IMR-90 (cell line): ENCODE data around the gene GATA3. TPM values are rescaled to one million over a fixed set of nuclear protein-coding genes. Genes with fewer than 3 reads are reported as not detected.

Source experiments
- ATAC-seq: fragments of 200-7000 bp; cut with Tn5 transposase; 2 replicates; pipeline ENCODE4 v1.9.1; 2020; ENCODE audit warnings: low read depth, mild to moderate bottlenecking, moderate library complexity
- BruUV-seq: library from RNA; stranded (reverse); fragments of 400-500 nt; replicated peaks from 2 replicates; lab custom pipeline; 2021; lab: Mats Ljungman, UMichigan
- CTCF ChIA-PET: fragments of 300-600 bp; formaldehyde crosslinking; extraction: SDS; loops from one replicate; lab custom pipeline; 2021; ENCODE audit warnings: antibody characterized with exemption; lab: Yijun Ruan, JAX
- POLR2A ChIA-PET: fragments of 300-600 bp; sonication (Branson Sonifier 250); formaldehyde crosslinking; loops from one replicate; lab custom pipeline; 2022; ENCODE audit warnings: antibody characterized with exemption; ENCODE audit not compliant: unreplicated experiment; lab: Charles Lee
- DNase-seq: peaks from one replicate; pipeline ENCODE4 v3.0.0; 2013
- H2AFZ ChIP-seq: replicated peaks from 2 replicates; pipeline ENCODE3; 2013; ENCODE audit warnings: low read length, mild to moderate bottlenecking; ENCODE audit not compliant: poor library complexity
- H2AK5ac ChIP-seq: 2 replicates; pipeline ENCODE4 v1.6.1; 2013; ENCODE audit warnings: low read depth, low read length, inconsistent platforms
- H2AK9ac ChIP-seq: replicated peaks from 2 replicates; pipeline ENCODE3; 2013; ENCODE audit warnings: mild to moderate bottlenecking, low read depth, low read length, moderate library complexity; ENCODE audit not compliant: poor library complexity
- H2BK120ac ChIP-seq: 2 replicates; pipeline ENCODE4 v1.6.1; 2013; ENCODE audit warnings: low read depth, low read length, inconsistent platforms
- H2BK15ac ChIP-seq: 3 replicates; pipeline ENCODE4 v1.6.1; 2013; ENCODE audit warnings: low read depth, low read length, inconsistent platforms
- H2BK20ac ChIP-seq: 2 replicates; pipeline ENCODE4 v1.6.1; 2013; ENCODE audit warnings: low read depth, mild to moderate bottlenecking, inconsistent platforms, low read length, moderate library complexity
- H2BK5ac ChIP-seq: 2 replicates; pipeline ENCODE4 v1.6.1; 2013; ENCODE audit warnings: mild to moderate bottlenecking, low read depth, low read length, inconsistent platforms; ENCODE audit not compliant: poor library complexity, severe bottlenecking
- H3K14ac ChIP-seq: replicated peaks from 2 replicates; pipeline ENCODE4 v1.6.1; 2013; ENCODE audit warnings: low read depth, low read length, inconsistent platforms
- H3K18ac ChIP-seq: 2 replicates; pipeline ENCODE4 v1.6.1; 2013; ENCODE audit warnings: low read depth, low read length, control low read depth
- H3K23ac ChIP-seq: 2 replicates; pipeline ENCODE4 v1.6.1; 2013; ENCODE audit warnings: low read depth, low read length, inconsistent platforms
- H3K27ac ChIP-seq: 2 replicates; pipeline ENCODE4 v1.5.1; 2013; ENCODE audit warnings: mild to moderate bottlenecking, control low read depth, low read length; ENCODE audit not compliant: insufficient read depth
- H3K27me3 ChIP-seq: 2 replicates; pipeline ENCODE4 v1.6.1; 2013; ENCODE audit warnings: low read length; ENCODE audit not compliant: control insufficient read depth, insufficient read depth
- H3K36me3 ChIP-seq: 2 replicates; pipeline ENCODE4 v1.6.1; 2013; ENCODE audit warnings: low read length, mixed read lengths; ENCODE audit not compliant: control insufficient read depth, insufficient read depth
- H3K4ac ChIP-seq: 2 replicates; pipeline ENCODE4 v1.6.1; 2013; ENCODE audit warnings: low read depth, low read length, inconsistent platforms
- H3K4me1 ChIP-seq: 2 replicates; pipeline ENCODE4 v1.6.1; 2013; ENCODE audit warnings: low read length, mixed read lengths; ENCODE audit not compliant: control insufficient read depth, insufficient read depth
- H3K4me2 ChIP-seq: 2 replicates; pipeline ENCODE4 v1.6.1; 2013; ENCODE audit warnings: low read depth, mild to moderate bottlenecking, control low read depth, low read length, moderate library complexity
- H3K4me3 ChIP-seq: 2 replicates; pipeline ENCODE4 v1.5.1; 2013; ENCODE audit warnings: low read depth, mild to moderate bottlenecking, control low read depth, low read length, moderate library complexity; ENCODE audit not compliant: insufficient read depth
- H3K56ac ChIP-seq: 2 replicates; pipeline ENCODE4 v1.6.1; 2013; ENCODE audit warnings: low read length, inconsistent platforms; ENCODE audit not compliant: insufficient read depth; ENCODE audit errors: extremely low read depth
- H3K79me1 ChIP-seq, 2 experiments: 2 replicates each; pipeline ENCODE4 v1.6.1; 2013; ENCODE audit warnings: low read length in 2 of 2, inconsistent platforms in 1 of 2, low read depth in 1 of 2
- H3K9ac ChIP-seq: 2 replicates; pipeline ENCODE4 v1.6.1; 2013; ENCODE audit warnings: low read depth, low read length, control low read depth
- H3K9me1 ChIP-seq: 2 replicates; pipeline ENCODE4 v1.6.1; 2013; ENCODE audit warnings: low read length, inconsistent platforms; ENCODE audit not compliant: insufficient read depth
- H3K9me3 ChIP-seq: 2 replicates; pipeline ENCODE4 v1.6.1; 2013; ENCODE audit warnings: low read length; ENCODE audit not compliant: control insufficient read depth, insufficient read depth
- H4K20me1 ChIP-seq: 2 replicates; pipeline ENCODE4 v1.6.1; 2013; ENCODE audit warnings: low read length, inconsistent platforms; ENCODE audit not compliant: insufficient read depth
- H4K5ac ChIP-seq: 2 replicates; pipeline ENCODE4 v1.6.1; 2013; ENCODE audit warnings: mild to moderate bottlenecking, low read depth, low read length, control low read depth
- H4K8ac ChIP-seq, 2 experiments: 2 replicates each; pipeline ENCODE4 v1.6.1; 2013; ENCODE audit warnings: low read depth in 2 of 2, low read length in 2 of 2, control low read depth in 1 of 2, inconsistent platforms in 1 of 2
- H4K91ac ChIP-seq: 2 replicates; pipeline ENCODE4 v1.6.1; 2013; ENCODE audit warnings: low read depth, low read length, inconsistent platforms; ENCODE audit not compliant: insufficient read depth
- FOS ChIP-seq: fragments of 150-350 bp; IDR thresholded peaks from 2 replicates; pipeline ENCODE4 v1.6.1; 2016; ENCODE audit warnings: low read depth, low read length
- MAFK ChIP-seq: IDR thresholded peaks from 2 replicates; pipeline ENCODE4 v1.6.1; 2012; ENCODE audit warnings: low read depth, low read length, improper control_type of control experiment
- MAZ ChIP-seq: IDR thresholded peaks from 2 replicates; pipeline ENCODE4 v1.6.1; 2012; ENCODE audit warnings: low read depth, mild to moderate bottlenecking, low read length, improper control_type of control experiment, moderate library complexity, borderline replicate concordance
- MXI1 ChIP-seq: IDR thresholded peaks from 2 replicates; pipeline ENCODE4 v1.6.1; 2012; ENCODE audit warnings: low read depth, mild to moderate bottlenecking, low read length, moderate library complexity, borderline replicate concordance
- NFE2L2 ChIP-seq: fragments of 150-350 bp; IDR thresholded peaks from 2 replicates; pipeline ENCODE4 v1.6.1; 2016; ENCODE audit warnings: low read depth, mild to moderate bottlenecking, low read length
- RAD21 ChIP-seq: IDR thresholded peaks from 2 replicates; pipeline ENCODE4 v1.6.1; 2012; ENCODE audit warnings: low read length, improper control_type of control experiment
- RFX5 ChIP-seq: IDR thresholded peaks from 2 replicates; pipeline ENCODE4 v1.8.0; 2012; ENCODE audit warnings: low read depth, mild to moderate bottlenecking, low read length, moderate library complexity
- WGBS, 2 experiments: methylation state at CpG; one replicate each; pipeline versions ENCODE4 v1.1.5 to v1.1.7; 2013; ENCODE audit warnings: missing lambda C conversion rate in 2 of 2; ENCODE audit not compliant: insufficient read length in 1 of 2; ENCODE audit errors: extremely low coverage in 2 of 2; 5-methylcytosine and 5-hydroxymethylcytosine counted together
- dilution Hi-C: fragments of 300-500 bp; cut with HindIII; formaldehyde crosslinking; loops from one replicate; pipeline ENCODE4 v1.14.3; 2018; ENCODE audit warnings: low sequenced_read_pairs; ENCODE audit not compliant: unreplicated experiment
- in situ Hi-C: fragments of 300-500 bp; cut with MboI; formaldehyde crosslinking; loops from 3 replicates; pipeline ENCODE4 v1.14.3; 2019; ENCODE audit warnings: low sequenced_read_pairs, inconsistent platforms, mixed read lengths
- intact Hi-C: fragments of 100-400 bp; cut with micrococcal nuclease; formaldehyde crosslinking; loops from 2 replicates; pipeline ENCODE4 v1.10.0; 2022
- polyA plus RNA-seq, 3 experiments: library from polyadenylated mRNA; depleted of rRNA; stranded (reverse); fragments of >200 nt; gene quantifications; 2 replicates each; pipeline ENCODE4 v1.2.3, GENCODE V29; 2012; ENCODE audit warnings: low replicate concordance in 1 of 3
- total RNA-seq: library from RNA; depleted of rRNA; stranded (reverse); fragments of >200 nt; gene quantifications from 2 replicates; pipeline ENCODE4 v1.2.3, GENCODE V29; 2012
- TF ChIP-seq, protein P1 (sequence below): conservative IDR thresholded peaks from 2 replicates; pipeline ENCODE4 v1.5.1; 2012; ENCODE audit warnings: mild to moderate bottlenecking, low read depth, low read length, improper control_type of control experiment

Gene GATA3
- total and polyA plus RNA-seq, 2 of the 4 experiments (the other 2 are of a cell fraction), result 0.21 TPM; not detected in 1

DNA sequence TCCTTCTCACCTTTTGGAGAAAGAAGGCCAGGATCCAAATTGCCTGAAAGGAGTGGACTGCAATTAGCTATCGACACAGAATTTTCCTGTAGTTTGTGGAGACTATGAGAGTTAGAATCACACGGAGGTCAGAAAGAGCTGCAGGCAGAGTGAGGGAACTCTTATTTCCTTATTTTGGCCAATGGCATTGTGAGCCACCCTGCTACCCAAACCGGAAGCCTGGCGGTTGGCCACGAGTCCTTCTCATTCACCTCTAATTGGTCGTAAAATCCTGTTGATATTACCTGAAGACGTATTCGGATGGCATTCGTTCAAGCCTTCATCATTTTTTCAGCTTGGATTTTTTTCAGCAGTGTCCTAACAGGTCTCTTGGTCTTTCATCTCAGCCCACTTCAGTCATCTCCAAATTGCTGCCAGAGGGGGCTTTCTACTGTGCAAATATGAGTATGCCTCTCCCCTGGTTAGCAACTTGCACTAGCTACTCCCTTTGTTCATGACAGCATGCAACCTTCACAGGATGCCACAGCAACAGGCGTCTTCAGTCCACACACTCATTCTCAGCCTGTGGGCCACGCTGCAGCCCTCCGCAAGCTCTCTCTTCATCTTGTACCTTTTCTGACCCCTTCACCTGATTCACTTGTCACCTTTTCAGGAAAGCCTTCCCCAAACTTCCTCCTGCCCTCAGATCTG, 66.9 kb downstream of the GATA3 start:
- H2BK15ac ChIP-seq, result no peak overlapping the region
- ATAC-seq (no peak), DNase-seq (no peak)
- H3K79me1 ChIP-seq, result no peaks in the 10 kb centered on the region
- no peaks in the 10 kb centered on the region for H4K20me1 ChIP-seq
- no peak overlapping the region for H3K14ac ChIP-seq
- H3K4ac ChIP-seq, result no peak overlapping the region
- ChIA-PET CTCF (interaction anchor here (0.8 kb wide), 1 partner anchor 13 kb away, joined by 3 read pairs; no protein-coding TSS in a partner anchor), POLR2A (no interaction called here)
- no peak for TF ChIP-seq MAZ
- no peak for TF ChIP-seq MAFK
- no peak for TF ChIP-seq MXI1
- TF ChIP-seq NFE2L2, result no peak
- no peak for TF ChIP-seq RAD21
- TF ChIP-seq RFX5, result no peak
- TF ChIP-seq, protein P1, sequence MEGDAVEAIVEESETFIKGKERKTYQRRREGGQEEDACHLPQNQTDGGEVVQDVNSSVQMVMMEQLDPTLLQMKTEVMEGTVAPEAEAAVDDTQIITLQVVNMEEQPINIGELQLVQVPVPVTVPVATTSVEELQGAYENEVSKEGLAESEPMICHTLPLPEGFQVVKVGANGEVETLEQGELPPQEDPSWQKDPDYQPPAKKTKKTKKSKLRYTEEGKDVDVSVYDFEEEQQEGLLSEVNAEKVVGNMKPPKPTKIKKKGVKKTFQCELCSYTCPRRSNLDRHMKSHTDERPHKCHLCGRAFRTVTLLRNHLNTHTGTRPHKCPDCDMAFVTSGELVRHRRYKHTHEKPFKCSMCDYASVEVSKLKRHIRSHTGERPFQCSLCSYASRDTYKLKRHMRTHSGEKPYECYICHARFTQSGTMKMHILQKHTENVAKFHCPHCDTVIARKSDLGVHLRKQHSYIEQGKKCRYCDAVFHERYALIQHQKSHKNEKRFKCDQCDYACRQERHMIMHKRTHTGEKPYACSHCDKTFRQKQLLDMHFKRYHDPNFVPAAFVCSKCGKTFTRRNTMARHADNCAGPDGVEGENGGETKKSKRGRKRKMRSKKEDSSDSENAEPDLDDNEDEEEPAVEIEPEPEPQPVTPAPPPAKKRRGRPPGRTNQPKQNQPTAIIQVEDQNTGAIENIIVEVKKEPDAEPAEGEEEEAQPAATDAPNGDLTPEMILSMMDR, result no peak
- TF ChIP-seq FOS, result no peak
- WGBS, 2 experiments, result 54% methylated on average over 3 of the region's 12 CpGs; no CpG with 5 or more reads in 1 of the 2 experiments
- H3K9me3 ChIP-seq, result peaks cover 8% of the 10 kb centered on the region
- dilution Hi-C loops (no loop called here), intact Hi-C loops (no loop called here), in situ Hi-C loops (no loop called here)
- H2AFZ ChIP-seq, result no peak overlapping the region
- H3K56ac ChIP-seq, result no peak overlapping the region
- H3K4me2 ChIP-seq, result no peak overlapping the region
- H3K9ac ChIP-seq, result no peak overlapping the region
- no peaks in the 10 kb centered on the region for H3K4me1 ChIP-seq
- H2BK120ac ChIP-seq, result no peak overlapping the region
- H4K8ac ChIP-seq, result no peak overlapping the region
- H3K9me1 ChIP-seq, result no peaks in the 10 kb centered on the region
- no peak overlapping the region for H3K18ac ChIP-seq
- no peak overlapping the region for H4K5ac ChIP-seq
- no peaks in the 10 kb centered on the region for H3K27me3 ChIP-seq
- H2BK5ac ChIP-seq, result no peak overlapping the region
- no peak overlapping the region for H3K4me3 ChIP-seq
- H4K91ac ChIP-seq, result no peak overlapping the region
- no peak overlapping the region for H3K27ac ChIP-seq
- H3K23ac ChIP-seq, result no peak overlapping the region
- H3K36me3 ChIP-seq, result no peaks in the 10 kb centered on the region
- H2BK20ac ChIP-seq, result no peak overlapping the region
- H2AK9ac ChIP-seq, result no peak overlapping the region
- H2AK5ac ChIP-seq, result no peak overlapping the region
- BruUV-seq, result no TSS peak
